Measurements from ENCODE around the gene IL4I1.

IL4I1 gene

DNA sequence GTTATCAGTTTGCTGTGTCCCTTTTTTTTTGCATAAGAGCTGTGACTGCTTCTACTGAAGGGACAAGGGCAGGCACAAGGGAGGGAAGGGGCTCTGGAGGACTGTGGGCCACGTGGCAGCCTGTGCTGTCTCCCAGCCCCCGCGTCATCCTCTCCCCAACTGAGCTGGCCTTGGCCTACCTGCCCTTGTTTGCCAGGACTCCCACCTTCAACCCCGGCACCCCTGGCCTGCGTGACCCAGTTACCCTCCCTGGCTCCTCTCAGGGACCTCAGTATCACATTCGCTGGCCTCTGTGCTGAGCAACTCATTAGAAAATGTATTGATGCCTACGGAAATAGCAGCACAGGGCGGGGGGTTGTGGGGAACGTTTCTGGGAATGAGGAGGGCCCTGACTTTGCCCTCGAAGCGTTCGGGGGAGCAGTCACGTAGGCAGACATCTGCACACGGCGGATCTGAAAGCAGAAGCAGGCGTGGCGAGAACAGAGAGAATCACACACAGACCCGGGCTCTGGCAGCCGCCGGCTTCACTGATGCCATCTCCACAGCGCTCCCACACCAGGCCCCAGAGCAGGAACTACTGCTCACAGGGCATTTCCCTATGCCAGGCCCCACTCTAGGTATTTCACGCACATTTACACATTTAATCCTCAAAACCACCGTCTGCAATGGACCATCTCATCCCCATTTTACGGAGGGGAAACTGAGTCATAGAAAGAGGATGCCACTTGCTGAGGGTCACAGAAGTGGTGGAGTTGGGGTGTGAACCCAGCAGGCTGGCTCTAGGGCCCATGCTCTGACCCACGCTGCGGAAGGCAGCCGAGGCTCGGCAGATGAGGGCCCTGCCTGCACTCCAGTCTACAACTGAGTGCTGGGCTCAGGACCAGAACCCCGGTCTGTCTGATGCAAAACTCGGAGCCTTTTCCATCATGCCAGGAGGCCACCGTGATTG lies 26.6 kb upstream of the IL4I1 start:
- DNase-seq = no peak

DNA sequence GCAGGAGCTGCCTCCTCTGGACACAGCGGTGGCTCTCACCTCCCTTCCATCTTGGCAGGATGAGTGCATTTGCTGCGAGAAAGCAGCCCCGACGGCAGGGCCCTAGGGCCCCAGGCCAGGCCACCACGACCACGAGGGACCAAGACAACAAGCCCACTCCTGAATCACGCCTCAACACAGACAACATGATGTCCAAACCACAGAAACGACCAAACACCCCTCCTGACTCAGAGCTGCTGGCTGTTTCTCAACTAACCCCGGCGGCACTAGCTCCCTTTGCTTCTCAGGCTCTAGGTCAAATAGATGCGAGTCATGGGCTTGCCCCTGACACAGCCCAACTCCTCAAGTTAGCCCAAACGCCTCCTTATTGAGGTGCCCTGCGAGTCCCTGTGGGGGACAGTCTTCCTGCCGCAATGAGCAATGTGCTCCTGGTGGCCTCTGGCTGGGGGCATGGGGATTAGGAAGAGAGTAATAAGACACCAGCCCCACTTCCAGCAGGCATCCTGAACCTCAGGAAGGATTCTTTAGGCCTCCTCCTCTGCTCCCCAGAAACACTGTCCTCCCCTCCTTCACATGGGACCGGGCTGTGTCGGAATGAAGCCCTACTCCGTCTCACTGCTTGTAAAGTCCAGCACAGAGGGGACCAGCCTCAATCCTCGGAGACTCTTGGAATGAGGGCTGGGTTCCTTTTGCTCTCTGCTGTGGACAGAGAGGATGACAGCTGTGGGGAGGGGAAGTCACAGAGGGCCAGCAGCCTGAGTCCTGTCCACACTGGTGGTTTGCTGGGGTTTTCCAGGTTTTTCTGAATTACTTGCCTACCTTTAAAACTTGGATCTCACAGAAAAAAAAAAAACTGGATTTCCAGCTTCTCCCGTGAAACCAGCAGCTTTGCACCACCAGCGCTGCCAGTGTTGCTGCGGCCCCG lies 25.4 kb upstream of the IL4I1 start:
- no peak for DNase-seq

DNA sequence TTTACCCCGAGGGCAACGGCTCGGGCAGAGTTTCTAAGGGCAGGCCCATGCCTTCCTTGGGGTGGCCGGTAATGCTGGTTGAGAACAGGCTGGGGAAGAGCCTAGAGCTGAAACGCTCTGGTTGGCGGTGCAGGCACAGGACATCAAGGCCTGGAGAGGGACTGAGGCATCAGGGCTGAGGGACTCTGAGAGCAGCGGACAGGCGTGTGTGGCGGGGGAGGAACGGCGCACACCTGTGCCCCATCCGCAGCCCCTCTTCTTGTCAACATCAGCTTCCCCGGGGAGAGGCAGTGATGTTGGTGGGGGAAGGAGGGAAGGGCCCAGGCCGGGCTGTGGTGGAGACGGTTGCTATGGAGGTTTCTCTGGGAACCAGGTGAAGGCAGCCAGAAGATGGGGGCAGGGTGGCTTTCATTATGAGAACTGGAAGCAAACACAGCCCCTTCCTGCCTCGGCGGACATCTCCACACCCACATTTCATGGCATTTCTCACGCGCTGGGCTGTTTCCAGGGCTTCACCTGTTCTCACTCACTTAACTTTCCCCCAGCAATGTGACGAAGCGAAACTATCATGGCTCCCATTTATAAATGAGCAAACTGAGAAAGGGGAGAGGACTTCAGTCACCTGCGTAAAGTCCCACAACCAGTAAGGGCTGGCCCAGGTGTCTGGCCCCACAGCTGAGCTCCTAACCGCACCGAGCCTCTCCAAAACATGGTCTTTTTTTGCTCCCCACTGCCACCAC lies 24.1 kb upstream of the IL4I1 start:
- DNase-seq = no peak

DNA sequence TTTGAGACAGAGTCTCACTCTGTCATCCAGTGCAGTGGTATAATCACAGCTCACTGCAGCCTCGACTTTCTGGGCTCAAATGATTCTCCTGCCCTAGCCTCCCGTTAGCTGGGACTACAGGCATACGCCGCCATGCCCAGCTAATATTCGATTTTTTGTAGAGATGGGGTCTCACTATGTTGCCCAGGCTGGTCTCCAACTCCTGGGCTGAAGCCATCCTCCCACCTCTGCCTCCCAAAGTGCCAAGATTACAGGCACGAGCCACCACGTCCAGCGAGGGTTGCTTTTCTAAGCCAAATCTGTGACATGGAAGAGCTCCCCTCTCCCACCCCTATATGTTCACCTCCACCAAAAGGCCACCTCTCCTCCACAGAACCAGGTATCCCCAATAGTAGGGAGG lies 21.4 kb upstream of the IL4I1 start:
- DNase-seq = no peak

DNA sequence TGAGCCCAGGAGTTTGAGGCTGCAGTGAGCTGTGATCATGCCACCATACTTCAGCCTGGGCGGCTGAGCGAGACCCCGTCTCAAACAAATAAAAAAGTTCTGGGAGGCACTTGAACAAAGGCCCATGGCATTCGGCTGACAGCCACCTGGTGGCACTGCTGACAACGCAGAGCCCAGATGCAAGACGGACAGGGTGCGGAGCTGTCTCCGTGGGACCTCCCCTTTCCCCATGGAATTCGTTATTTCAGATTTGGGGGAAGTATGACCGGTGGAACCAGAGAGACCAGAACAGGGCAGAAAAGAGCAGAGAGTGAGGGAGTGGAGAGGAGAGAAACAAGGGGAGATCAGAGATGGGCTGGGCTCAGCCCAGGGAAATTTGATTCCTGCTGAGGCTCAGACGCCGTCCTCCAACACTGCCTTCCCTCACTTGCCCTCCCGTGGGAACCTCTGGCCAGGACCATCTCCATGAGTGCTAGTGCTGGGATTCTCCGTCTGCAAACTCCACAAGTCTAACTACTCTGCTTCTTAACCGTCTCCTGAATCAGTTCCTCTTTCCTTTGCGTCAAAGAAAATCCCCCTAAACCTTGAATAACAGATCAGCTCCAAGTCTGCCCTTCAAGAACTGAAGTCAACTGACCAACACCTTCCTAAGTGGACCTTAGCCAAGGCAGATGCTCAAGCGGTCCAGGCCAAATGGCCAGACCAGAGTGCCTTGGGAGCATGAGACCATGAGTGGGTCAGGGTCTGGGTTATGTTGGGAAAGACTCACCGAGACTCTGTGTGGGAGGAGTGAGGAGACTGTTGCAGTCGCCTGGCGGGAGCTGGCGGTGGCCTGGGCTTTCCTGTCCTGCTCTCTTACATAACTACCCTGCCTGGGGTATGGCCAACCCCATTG lies 20.4 kb upstream of the IL4I1 start:
- no peak for DNase-seq

DNA sequence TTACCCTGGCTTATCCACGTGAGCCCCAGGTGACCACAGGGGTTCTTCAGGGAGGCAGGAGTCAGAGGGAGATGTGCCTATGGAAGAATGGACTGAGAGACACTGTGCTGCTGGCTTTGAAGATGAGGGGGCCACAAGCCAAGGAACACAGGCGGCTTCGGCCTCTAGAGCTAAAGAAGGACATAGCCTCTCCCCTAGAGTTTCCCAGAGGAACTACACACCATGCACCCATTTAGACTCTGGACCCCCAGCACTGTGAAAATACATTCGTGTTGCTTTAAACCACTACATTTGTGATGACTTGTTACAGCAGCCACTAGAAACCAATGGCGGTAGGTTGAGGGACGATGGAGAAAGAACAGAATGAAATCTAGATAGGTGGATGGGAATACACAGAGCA lies 18.6 kb upstream of the IL4I1 start:
- DNase-seq = no peak

DNA sequence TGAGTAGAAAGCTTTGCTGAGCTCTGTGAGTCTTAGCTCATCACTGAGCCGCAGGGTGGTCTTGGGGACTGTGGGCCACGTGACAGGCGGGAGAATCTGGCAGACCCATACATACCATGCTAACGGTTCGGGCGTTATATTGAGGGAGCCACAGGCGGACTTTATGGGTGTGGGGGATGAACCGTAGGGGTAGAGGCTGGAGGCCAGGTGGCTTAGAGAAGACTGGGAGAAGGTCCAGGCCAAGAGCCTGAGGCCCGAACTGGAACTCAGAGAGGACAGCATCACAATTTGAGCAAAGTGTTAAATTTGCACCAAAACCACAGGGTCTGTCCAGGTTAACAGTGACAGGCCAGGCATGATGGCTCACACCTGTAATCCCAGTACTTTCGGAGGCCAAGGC lies 17.0 kb upstream of the IL4I1 start:
- DNase-seq = no peak

DNA sequence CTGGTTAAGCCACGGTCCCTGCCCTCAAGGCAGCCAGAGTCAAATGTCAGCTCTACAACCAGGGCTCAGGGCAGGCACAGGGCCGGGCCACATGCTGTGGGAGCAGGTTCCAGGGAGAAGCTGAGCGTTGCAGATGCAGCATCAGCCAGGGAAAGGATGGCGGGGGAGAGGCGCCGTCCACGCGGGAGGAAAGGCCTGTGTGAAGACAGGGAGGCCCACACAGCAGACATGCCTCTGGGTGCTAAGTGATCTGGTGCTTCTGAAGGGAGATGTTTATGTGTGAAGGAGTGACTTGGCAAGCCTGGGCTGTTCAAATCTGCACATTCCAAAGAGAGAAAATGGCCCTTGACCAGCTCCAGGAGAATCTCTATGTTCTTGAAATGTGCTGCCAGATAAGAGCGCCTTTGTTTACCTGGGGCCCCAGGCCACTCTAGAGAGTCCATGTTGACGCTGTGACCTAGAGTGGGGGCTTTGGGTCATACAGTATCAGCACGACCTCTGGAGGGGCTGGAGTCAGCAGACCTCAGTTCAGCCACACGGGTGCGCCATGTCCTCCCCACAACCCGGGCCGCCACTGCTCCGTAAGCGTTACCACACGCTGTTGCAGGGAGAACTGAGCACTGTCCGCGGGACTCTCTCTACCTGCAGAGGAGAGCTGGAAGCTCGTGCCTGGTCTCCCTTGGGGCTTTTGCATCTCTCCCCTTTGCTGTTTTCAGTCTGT lies 16.4 kb upstream of the IL4I1 start:
- DNase-seq = no peak

DNA sequence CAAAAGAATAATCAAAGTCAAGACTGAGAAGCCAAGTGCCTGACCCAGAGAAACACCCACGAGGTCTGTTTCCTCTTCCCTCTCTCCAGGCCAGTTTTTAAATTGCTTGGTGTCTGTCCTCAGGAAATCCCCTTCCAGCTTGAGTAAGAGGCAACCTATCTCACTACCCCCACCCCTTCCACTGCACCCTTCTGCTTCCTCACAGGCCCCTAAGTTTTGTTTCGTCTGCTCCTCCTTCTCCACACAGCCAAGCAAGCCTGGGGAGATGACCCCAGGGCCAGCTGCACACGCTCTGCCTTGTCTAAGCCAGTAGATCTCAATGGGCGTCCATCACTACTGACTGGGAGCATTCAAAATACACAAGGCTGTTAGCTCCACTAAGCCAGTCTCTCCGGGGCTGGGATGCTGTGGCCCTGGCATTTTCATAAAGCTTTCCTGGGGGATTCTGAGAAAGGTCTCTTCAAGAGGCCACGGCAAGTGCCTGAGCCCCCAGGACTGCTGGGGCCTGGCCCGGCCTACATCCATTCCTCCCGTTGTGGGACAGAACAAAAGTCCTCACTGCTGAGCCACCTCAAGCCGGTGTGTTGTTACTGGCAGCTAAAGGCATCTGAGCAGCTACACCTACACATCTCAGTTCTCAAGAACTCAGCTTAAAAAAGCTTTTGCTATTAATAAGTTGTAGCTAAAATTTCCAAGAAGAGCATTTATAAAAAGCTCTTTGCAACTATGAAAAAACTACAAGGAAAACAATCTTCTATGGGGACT lies 14.9 kb upstream of the IL4I1 start:
- no peak for DNase-seq

DNA sequence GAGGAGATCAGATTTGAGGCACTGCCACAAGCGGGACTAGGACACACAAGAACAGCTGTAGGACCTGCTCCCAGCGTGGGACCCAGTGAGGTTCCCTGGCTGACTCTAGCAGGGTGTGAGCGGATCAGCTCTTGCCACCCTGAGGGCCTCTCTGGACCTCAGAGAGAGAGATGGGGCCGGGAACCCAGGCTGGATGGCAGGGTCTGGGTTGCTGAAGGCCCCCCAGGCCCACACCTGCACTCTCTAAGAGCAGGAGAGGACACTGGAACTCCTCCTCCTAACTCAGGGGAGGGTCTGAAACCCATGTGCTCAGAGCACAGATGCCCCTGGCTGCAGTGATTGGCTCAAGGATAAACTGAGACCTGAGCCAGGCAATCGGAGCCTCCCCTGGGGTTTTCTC lies 13.5 kb upstream of the IL4I1 start:
- no peak for DNase-seq

DNA sequence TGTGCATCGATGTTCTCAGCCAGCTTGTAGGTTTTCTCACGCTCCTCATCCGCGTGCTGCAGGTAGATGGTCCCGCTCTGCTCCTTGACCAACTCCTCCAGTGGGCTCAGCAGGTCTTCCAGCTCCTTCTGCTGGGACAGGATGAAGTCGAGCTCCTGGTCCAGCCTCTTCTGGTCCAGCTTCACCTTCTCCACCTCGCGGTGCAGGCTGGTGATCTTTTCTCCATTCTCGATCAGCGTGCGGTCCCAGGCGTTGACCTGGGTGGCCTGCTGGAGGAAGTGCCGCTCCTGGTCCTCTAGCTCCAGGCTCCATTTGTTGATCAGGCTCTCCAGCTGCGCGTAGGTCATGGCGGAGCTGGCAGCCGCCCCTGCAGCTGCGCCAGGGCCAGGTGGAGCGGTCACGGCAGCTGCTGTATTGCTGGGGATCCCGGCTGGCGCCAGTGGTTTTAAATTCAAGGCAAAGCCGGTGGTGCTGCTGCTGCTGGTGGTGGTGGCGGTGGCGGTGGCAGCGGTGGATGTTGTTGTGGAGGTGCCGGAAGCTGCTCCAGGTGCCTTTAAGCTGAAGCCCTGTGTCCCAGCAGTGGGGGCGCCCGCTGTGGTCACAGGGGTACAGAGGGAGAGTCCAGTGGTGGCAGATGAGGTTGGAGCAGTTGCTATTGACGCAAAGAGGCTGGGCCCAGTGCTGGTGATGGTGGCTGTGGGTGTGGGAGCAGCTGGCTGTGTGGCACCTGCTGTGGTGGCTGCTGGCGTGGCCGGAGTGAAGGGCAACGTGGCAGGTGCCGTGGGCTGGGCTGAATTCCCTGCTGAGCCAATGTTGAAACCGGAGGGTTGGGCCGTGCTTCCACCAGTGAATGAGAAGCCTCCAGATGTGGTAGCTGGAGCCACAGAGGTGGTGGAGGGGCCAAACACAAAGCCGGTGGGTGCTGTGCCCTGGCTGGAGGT lies 12.1 kb upstream of the IL4I1 start:
- no peak for DNase-seq

DNA sequence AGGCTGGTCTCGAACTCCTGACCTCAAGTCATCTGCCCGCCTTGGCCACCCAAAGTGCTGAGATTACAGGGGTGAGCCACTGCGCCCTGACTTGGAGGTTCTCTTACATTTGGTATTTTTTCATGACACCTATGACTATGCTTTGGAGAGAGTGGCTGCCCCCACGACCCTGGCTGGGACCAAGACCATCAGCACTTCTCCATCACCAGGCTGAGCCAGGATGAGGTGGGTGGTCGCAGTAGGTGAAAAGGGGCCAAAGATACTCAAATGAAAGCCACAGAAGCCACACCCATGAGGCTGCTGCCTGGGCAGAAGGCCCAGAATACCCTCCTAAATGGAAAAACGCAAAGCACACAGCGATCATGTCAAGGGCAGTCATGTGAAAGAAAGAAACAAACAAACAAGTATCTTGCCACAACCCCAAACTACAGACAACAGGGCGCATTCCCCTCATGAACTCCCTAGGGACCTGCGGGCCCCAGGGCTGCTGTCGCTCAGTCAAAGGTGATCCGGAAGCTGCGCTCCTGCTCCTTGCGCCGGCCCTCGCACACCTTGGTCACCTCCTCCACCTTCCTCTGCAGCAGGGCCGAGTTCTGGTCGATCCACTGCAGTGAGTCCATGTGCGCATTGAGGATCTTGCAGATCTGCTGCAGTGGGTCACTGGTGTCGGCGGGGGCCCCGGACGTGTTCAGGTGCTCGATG lies 11.2 kb upstream of the IL4I1 start:
- DNase-seq = no peak

DNA sequence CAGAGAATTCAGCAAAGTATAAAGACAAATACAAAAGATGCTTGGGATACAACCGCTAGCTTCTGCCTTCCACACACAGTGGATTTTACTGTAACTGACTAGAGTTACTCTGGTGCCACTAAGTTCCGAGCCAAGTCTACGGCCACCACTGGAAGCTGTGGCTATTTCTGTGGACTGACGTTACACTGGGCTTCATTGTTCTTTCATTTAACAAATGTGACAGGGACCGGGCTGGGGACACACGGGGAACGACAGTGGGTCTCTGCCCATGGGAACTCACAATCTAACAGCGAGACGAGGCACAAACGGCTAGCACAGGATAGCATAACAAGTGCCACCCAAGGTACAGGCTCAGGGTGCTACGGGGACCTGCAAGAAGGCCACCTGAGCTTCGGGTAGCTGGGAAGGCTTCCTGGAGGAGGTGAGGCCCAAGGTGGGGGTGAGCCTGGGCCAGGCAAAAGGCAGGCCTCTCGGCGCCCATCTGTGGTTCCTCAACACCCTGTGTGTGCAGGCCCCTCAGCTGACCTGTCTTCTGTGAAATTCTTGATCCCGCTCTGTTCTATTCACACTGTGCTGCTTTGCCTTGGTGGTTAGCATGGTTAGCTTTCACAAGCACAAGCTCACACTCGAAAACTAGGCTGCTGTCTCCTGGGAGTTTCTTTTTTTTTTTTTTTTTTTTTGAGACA lies 10.3 kb upstream of the IL4I1 start:
- no peak for DNase-seq

DNA sequence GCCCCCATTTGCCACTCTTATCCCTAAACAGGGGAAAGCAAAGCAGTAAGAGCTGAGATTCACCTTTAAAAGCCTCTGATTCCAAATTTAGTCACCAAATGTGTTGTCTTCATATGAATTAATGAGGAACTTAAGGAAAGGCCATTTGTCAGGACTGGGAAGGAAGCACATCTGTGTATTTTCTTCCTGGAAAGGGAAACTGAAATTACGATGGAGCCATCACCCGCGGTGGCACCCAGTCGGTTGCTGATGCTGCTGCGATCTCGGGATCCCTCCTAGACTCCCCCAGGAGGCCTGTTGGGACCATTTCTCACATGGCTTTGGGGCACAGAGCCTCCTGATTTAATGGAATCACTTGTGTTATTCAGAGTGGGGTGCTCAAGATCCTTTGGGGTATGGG lies 7.4 kb upstream of the IL4I1 start:
- no peak for DNase-seq

DNA sequence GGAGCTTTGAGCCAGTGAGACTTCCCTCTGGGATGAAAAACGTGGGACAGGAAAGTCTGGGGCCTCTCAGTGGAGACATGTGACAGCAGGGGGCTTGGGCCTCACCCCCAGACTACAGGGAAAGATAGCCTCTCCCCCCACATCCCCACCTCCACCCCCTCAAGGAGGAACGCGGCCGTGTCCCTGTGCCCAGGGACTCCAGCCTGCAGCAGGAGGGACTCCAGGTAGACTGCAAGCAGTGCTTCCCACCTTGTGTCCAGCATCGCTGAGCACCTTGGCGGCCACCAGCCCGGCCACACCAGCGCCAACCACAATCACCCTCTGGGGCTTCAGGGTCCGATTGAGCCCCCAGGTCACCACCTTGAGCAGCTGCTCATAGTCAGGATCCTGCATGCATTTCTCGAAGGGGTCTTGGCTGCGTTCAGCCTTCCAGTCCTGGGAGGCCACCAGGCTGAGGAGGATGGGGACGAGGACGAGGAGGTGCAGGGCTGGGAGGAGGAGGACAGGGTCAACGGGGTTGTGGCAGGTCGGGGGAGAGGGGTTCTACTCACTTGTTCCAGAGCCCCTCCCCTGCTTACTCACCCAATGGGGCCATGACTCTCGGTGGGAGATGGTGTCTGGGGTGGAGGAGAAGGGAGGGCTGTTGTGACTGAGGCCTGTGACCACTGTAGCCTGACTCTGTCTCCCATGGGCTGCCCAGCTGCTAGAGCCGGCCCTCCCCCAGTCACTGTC lies 955 bp downstream of the IL4I1 start:
- no peak for DNase-seq

DNA sequence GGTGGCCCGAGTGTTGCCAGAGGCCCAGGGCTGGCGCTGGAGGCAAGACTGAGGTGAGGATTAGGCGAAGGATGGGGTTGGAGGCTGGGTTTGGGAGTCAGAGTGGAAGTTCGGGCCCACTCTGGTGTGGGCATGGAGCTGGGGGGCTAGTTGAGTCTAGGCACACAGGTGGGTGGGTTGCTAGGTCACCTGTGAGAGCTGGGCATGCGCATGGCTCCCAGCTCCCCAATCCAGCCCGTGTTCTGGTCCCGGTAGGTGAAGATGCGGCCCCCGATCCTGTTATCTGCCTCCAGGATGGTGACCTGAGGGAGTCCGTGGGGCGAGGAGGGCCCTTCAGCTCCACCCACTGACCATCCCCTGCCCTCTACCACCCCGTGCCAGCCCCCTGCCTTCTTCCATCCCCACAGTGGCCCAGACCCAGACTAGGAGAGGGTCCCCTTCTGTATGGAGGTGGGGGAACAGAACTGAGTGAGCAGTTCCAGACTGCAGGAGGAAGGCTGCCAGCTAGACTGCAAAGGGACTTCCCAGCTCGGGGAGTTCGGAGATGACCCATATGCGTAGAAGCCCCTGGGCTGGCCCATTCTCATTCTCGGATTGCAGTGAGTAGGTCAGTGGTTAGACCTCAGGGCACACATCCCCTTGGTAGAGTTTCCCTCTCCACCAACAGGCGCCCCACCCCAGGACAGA lies 1.7 kb downstream of the IL4I1 start:
- no peak for DNase-seq

Data from NCI-H1092 treated with DMSO at 0.1 percent for 48 hours (cell line).